OCI-LY1 (cell line): ENCODE results near the gene MMS19.

ENCODE experiments used
- EZH2 ChIP-seq: fragments of 200-600 bp; sonication (generic), shearing (Covaris generic); IDR thresholded peaks from 2 replicates; pipeline ENCODE4 v1.8.0; 2017; ENCODE audit warnings: borderline replicate concordance, mixed run types, mild to moderate bottlenecking, antibody characterized with exemption, low read length, moderate library complexity, mixed read lengths
- TF ChIP-seq, protein P1 (sequence below): fragments of 200-600 bp; sonication (generic), shearing (Covaris generic); IDR thresholded peaks from 2 replicates; pipeline ENCODE4 v1.5.1; 2017; ENCODE audit warnings: mild to moderate bottlenecking, antibody characterized with exemption, low read length, moderate library complexity, mixed read lengths

- TF ChIP-seq, protein P1, sequence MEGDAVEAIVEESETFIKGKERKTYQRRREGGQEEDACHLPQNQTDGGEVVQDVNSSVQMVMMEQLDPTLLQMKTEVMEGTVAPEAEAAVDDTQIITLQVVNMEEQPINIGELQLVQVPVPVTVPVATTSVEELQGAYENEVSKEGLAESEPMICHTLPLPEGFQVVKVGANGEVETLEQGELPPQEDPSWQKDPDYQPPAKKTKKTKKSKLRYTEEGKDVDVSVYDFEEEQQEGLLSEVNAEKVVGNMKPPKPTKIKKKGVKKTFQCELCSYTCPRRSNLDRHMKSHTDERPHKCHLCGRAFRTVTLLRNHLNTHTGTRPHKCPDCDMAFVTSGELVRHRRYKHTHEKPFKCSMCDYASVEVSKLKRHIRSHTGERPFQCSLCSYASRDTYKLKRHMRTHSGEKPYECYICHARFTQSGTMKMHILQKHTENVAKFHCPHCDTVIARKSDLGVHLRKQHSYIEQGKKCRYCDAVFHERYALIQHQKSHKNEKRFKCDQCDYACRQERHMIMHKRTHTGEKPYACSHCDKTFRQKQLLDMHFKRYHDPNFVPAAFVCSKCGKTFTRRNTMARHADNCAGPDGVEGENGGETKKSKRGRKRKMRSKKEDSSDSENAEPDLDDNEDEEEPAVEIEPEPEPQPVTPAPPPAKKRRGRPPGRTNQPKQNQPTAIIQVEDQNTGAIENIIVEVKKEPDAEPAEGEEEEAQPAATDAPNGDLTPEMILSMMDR: no peak
- no peak for TF ChIP-seq EZH2
Measured at GRCh38 chr10:97445357-97445721, 52.9 kb downstream of the MMS19 start.
